ENCODE data around the gene HOOK1. TPM values are rescaled to one million over a fixed set of nuclear protein-coding genes. Genes with fewer than 3 reads are reported as not detected.

The HOOK1 gene
- total and polyA plus RNA-seq, 9 donors = 0.15 to 9.9 (median 1.5) TPM

DNA sequence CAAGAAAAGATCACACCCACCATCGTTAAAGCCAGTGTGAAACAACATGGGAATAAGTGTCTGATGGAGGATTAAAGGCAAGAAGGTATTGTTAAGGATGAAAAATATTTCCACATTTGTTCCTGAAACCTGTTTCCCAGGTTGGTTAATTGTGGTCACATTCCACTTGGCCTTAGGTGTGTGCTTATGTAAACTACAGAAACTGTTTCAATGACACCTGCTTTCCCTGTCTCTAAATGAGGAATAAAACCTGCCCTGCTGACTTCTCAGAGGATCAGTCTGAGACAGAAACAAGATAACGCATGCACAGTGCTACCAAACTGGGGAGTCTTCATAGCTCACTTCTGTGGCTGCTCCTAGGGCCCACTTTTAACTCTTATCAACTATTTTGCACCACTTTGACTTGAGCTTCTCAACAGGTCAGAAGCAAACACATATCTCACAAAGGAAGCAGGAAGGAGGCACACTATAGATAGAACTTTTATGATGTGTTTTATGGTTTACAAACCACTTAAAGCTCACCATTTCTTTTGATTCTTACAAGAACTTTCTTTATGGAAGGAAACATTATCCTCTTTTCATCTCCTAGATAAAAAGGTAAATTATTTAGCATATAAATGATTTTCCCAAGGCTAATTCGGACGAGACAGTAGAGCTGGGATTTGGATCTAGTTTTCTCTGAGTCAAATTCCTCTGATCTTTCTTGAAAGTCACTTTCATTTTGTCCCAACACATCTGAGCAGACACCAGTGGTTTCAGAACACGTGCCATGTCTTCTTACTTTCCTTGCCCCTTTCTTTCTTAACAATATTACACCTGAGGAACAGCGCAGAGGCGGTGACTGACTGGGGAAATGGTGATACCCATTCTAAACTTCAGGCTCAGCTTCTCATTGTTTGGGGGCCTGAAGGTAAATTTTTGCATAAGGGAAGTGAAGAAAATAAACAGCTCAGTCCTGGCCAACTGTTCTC lies 78.4 kb downstream of the HOOK1 start:
- no peak overlapping the region for H3K4me3 ChIP-seq
- no peaks in the 10 kb centered on the region for H3K4me1 ChIP-seq (ENCODE audit: insufficient read depth)
- TF ChIP-seq, protein P1, sequence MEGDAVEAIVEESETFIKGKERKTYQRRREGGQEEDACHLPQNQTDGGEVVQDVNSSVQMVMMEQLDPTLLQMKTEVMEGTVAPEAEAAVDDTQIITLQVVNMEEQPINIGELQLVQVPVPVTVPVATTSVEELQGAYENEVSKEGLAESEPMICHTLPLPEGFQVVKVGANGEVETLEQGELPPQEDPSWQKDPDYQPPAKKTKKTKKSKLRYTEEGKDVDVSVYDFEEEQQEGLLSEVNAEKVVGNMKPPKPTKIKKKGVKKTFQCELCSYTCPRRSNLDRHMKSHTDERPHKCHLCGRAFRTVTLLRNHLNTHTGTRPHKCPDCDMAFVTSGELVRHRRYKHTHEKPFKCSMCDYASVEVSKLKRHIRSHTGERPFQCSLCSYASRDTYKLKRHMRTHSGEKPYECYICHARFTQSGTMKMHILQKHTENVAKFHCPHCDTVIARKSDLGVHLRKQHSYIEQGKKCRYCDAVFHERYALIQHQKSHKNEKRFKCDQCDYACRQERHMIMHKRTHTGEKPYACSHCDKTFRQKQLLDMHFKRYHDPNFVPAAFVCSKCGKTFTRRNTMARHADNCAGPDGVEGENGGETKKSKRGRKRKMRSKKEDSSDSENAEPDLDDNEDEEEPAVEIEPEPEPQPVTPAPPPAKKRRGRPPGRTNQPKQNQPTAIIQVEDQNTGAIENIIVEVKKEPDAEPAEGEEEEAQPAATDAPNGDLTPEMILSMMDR (IDR thresholded peaks at IDR 0.05) = no peak
- TF ChIP-seq EP300 (IDR thresholded peaks at IDR 0.05) = no peak
- TF ChIP-seq POLR2A (IDR thresholded peaks at IDR 0.05) = no peak
- H3K36me3 ChIP-seq = no peaks in the 10 kb centered on the region
- H3K9me3 ChIP-seq = no peaks in the 10 kb centered on the region
- intact Hi-C loops (cut with DNase I) = no loop called here
- WGBS, 3 donors = 85 to 86% (median 85%) methylated on average over 7 of the region's 7 CpGs
- H3K27ac ChIP-seq = no peak overlapping the region
- no peak for DNase-seq
- no peaks in the 10 kb centered on the region for H3K27me3 ChIP-seq

DNA sequence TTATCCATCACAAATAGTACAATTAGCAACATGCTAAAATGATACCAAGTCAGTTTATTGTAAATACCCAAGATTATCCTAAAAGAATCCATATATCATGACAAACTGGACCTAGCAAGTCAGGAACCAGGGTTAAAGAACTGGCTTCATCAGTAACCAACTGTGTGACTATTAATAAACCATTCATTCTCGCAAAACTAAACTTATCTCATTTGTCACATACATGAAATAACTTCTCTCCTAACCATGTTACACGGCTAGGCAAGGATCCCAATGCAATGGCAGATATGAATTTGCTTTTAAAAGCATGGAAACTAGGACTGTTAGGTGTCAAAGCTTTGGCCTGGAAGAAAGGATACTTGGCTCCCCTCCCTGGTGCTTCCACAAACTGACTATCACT lies 82.4 kb downstream of the HOOK1 start:
- no peaks in the 10 kb centered on the region for H3K27me3 ChIP-seq
- no peaks in the 10 kb centered on the region for H3K4me1 ChIP-seq (ENCODE audit: insufficient read depth)
- no peaks in the 10 kb centered on the region for H3K9me3 ChIP-seq
- H3K36me3 ChIP-seq = no peaks in the 10 kb centered on the region
- intact Hi-C loops (cut with DNase I) = no loop called here
- no peak for DNase-seq
- TF ChIP-seq, protein P1 (IDR thresholded peaks at IDR 0.05) = no peak
- no peak for TF ChIP-seq POLR2A (IDR thresholded peaks at IDR 0.05)
- no peak overlapping the region for H3K27ac ChIP-seq
- 50 to 72% (median 63%) methylated on average over 2 of the region's 2 CpGs for WGBS, 3 donors
- no peak overlapping the region for H3K4me3 ChIP-seq

DNA sequence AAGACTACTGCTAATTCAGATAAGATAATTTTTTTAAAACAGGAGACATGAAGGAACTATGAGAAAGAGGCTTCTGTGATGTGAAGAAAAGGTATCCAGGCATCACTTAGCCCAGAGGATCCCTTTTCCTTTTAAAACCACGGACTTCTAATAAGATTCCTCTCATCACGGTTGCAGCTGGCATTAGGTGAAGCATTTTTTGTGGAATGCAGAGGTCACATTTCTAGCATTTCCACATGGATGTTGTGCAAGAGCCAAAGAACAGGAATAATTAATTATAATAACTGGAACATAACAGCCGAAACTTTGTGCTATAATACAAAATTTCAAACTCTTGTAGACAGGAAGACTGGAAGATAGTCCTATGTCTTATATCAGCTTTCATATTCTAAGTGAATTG lies 84.2 kb downstream of the HOOK1 start:
- H3K9me3 ChIP-seq = no peaks in the 10 kb centered on the region
- H3K27me3 ChIP-seq = no peaks in the 10 kb centered on the region
- no peak for TF ChIP-seq EP300 (IDR thresholded peaks at IDR 0.05)
- TF ChIP-seq, protein P1 (IDR thresholded peaks at IDR 0.05) = no peak
- no peak for TF ChIP-seq POLR2A (IDR thresholded peaks at IDR 0.05)
- no peak for DNase-seq
- no peak overlapping the region for H3K4me3 ChIP-seq
- H3K4me1 ChIP-seq (ENCODE audit: insufficient read depth) = no peaks in the 10 kb centered on the region
- H3K27ac ChIP-seq = no peak overlapping the region
- no peaks in the 10 kb centered on the region for H3K36me3 ChIP-seq
- intact Hi-C loops (cut with DNase I) = no loop called here
- 1 to 9% (median 8%) methylated on average over 3 of the region's 3 CpGs for WGBS, 3 donors

DNA sequence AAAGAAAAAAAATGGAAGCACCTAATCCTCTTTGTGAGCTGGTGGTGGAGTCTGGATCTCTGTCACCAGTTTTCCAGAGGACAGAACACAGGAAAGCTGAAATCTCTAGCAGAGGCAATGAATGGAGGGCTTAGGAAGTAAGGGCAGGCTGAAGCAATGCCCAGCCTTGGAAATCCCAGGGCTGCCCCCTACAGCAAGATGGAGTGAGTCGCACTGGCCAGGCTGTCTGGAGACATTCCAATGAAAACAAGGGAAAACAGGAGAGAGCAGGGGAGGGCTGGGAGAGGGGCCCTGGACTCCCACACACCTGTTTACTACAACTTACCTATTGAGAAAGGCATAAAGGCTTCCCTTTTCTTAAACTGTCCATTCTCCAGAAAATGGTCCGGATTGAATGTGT lies 85.9 kb downstream of the HOOK1 start:
- no peaks in the 10 kb centered on the region for H3K27me3 ChIP-seq
- no peak overlapping the region for H3K4me3 ChIP-seq
- TF ChIP-seq POLR2A (IDR thresholded peaks at IDR 0.05) (no peak), EP300 (IDR thresholded peaks at IDR 0.05) (no peak)
- TF ChIP-seq, protein P1 (IDR thresholded peaks at IDR 0.05) = no peak
- no peak overlapping the region for H3K27ac ChIP-seq
- WGBS, 3 donors = 62 to 78% (median 66%) methylated on average over 2 of the region's 2 CpGs
- no peaks in the 10 kb centered on the region for H3K4me1 ChIP-seq (ENCODE audit: insufficient read depth)
- H3K9me3 ChIP-seq = no peaks in the 10 kb centered on the region
- H3K36me3 ChIP-seq = no peaks in the 10 kb centered on the region
- intact Hi-C loops (cut with DNase I) = no loop called here
- DNase-seq = no peak
